ENCODE results near the gene P4HB.
"Not testable (repeated sequence)": the region's sequence is repeated elsewhere in the genome, so short reads cannot be mapped to it uniquely, and the experiment has no call there.

P4HB gene

GRCh38 chr17:81842378-81842724 lies 18.0 kb downstream of the P4HB start:
- TF ChIP-seq GATA1 (IDR thresholded peaks at IDR 0.05; ENCODE audit: low read depth, low read length): no peak
- TF ChIP-seq POLR2A (IDR thresholded peaks at IDR 0.05; ENCODE audit: low read length): no peak
- no peak for DNase-seq

- TF ChIP-seq POLR2A (IDR thresholded peaks at IDR 0.05; ENCODE audit: low read length): no peak
- DNase-seq: no peak
Measured at GRCh38 chr17:81841866-81842265, 18.5 kb downstream of the P4HB start.

- DNase-seq: no peak
- no peak for TF ChIP-seq POLR2A (IDR thresholded peaks at IDR 0.05; ENCODE audit: low read length)
- TF ChIP-seq GATA1 (IDR thresholded peaks at IDR 0.05; ENCODE audit: low read depth, low read length): no peak
Measured at GRCh38 chr17:81840826-81841778, 19.2 kb downstream of the P4HB start.

- not testable (repeated sequence) for DNase-seq
Measured at GRCh38 chr17:81840059-81840458, 20.3 kb downstream of the P4HB start.

- no peak for DNase-seq
- TF ChIP-seq POLR2A (IDR thresholded peaks at IDR 0.05; ENCODE audit: low read length) (no peak), GATA1 (IDR thresholded peaks at IDR 0.05; ENCODE audit: low read depth, low read length) (no peak)
Measured at GRCh38 chr17:81839301-81839700, 21.0 kb downstream of the P4HB start.

- DNase-seq: no peak
- TF ChIP-seq GATA1 (IDR thresholded peaks at IDR 0.05; ENCODE audit: low read depth, low read length): no peak
Measured at GRCh38 chr17:81838753-81839255, 21.5 kb downstream of the P4HB start.

- TF ChIP-seq GATA1 (IDR thresholded peaks at IDR 0.05; ENCODE audit: low read depth, low read length) (no peak), POLR2A (IDR thresholded peaks at IDR 0.05; ENCODE audit: low read length) (no peak)
- no peak for DNase-seq
Measured at GRCh38 chr17:81837641-81838040, 22.7 kb downstream of the P4HB start.

- no peak for DNase-seq
- no peak for TF ChIP-seq POLR2A (IDR thresholded peaks at IDR 0.05; ENCODE audit: low read length)
- no peak for TF ChIP-seq GATA1 (IDR thresholded peaks at IDR 0.05; ENCODE audit: low read depth, low read length)
Measured at GRCh38 chr17:81834831-81835267, 25.5 kb downstream of the P4HB start, which contains the start of gene PPP1R27. PPP1R27 (minus strand) TSS chr17:81835050; CDS start chr17:81834953, 97 bp downstream.

GRCh38 chr17:81833921-81834830 lies 26.2 kb downstream of the P4HB start:
- DNase-seq: no peak
- TF ChIP-seq GATA1 (IDR thresholded peaks at IDR 0.05; ENCODE audit: low read depth, low read length) (no peak), POLR2A (IDR thresholded peaks at IDR 0.05; ENCODE audit: low read length) (no peak)

- TF ChIP-seq GATA1 (IDR thresholded peaks at IDR 0.05; ENCODE audit: low read depth, low read length): no peak
- peak; percentile 70 for TF ChIP-seq POLR2A (IDR thresholded peaks at IDR 0.05; ENCODE audit: low read length)
- peak; percentile 96 to 98 for DNase-seq
Measured at GRCh38 chr17:81833160-81833920, 27.0 kb downstream of the P4HB start, which contains the start of gene MCRIP1. MCRIP1 (minus strand) TSS chr17:81833291; CDS start chr17:81824506, 8,785 bp downstream.

- no peak for TF ChIP-seq POLR2A (IDR thresholded peaks at IDR 0.05; ENCODE audit: low read length)
- TF ChIP-seq GATA1 (IDR thresholded peaks at IDR 0.05; ENCODE audit: low read depth, low read length): no peak
- DNase-seq: peak; percentile 59 to 69
Measured at GRCh38 chr17:81832608-81833159, 27.7 kb downstream of the P4HB start.

- peak in 1 of 2 experiments; percentile 45 for DNase-seq
- no peak for TF ChIP-seq POLR2A (IDR thresholded peaks at IDR 0.05; ENCODE audit: low read length)
- no peak for TF ChIP-seq GATA1 (IDR thresholded peaks at IDR 0.05; ENCODE audit: low read depth, low read length)
Measured at GRCh38 chr17:81831957-81832607, 28.3 kb downstream of the P4HB start.

- peak; percentile 40 to 58 for DNase-seq
- TF ChIP-seq POLR2A (IDR thresholded peaks at IDR 0.05; ENCODE audit: low read length) (no peak), GATA1 (IDR thresholded peaks at IDR 0.05; ENCODE audit: low read depth, low read length) (no peak)
Measured at GRCh38 chr17:81831563-81831956, 28.8 kb downstream of the P4HB start.
